ENCODE measurements around the gene IMPG2.
"Not testable (repeated sequence)": the region's sequence is repeated elsewhere in the genome, so short reads cannot be mapped to it uniquely, and the experiment has no call there.

Gene IMPG2

DNA sequence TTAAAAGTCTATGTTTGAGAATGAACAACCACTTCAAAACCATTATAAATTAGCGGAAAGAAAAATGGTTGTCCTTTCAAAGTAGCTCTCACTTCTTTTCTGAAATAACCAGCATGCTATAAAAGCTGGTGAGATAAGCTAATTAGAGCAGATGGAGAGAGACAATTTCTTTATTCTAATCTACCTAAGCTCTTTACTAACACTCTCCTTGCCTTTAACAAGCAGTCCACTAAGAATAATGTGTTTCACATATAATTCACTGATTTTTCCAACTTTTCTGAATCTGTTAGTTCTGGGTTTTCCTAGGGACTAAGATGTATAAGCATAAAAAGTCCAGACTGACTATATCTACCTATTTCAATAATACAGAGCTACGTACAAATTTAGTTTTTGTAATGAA, at the start of gene IMPG2:
Gene IMPG2 (minus strand): TSS at position 101 of the 400 bp plus-strand sequence. CDS start 203 bp downstream, outside the sequence.
- no peak for DNase-seq

DNA sequence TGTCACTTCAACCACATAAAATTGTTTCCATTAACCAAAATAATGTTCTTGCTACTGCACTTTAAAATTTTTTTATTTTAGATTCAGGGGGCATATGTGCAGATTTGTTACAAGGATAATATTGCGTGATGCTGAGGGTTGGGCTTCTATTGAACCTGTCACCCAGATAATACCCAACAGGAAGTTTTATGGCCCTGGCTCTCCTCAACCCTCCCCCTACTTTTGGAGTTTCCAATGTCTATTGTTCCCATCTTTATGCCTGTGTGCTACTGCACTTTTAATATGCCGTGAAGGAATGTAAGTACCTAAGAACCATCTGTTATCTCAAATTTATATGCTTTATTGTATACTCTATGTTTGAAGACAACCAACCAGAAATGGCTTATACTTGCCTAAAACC, 42.0 kb upstream of the IMPG2 start:
- no peak for DNase-seq

DNA sequence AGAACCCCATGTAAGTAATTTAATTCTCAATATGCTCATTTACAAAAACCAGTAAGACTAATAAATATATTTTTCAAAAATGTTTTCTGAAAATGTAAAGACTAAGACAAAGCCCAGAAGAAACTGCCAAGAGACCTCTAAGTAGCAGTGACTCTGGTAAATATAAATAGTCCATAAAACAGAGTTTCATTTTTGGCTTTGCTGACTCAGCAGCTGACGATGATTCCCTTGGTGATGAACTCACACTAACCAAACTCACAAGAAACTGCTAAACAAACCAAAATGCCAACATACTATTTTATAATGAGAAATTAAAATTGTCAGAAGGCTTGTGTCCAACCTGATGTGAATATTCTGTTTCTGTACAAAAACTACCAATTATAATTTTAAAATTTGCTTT, 31.5 kb upstream of the IMPG2 start:
- no peak for DNase-seq

DNA sequence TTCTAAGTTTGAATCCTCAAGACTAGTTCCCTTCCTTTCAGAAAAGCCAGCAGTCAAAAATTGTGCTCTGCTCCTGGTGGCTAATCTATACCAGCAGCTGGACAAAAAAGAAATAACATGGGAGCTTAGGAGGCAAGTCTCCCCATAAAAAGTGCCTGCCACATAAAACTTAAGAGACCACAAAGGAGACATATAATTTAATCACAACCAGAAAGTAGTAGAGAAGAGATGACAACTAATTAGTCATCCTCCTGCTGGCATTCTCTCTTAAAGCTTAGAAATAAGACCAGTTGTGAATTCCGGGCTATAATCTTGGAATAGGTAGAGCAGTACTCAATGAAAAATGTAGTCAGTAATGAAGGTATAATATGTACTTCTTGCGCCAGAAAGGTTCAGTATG, 20.2 kb upstream of the IMPG2 start:
- DNase-seq: no peak

DNA sequence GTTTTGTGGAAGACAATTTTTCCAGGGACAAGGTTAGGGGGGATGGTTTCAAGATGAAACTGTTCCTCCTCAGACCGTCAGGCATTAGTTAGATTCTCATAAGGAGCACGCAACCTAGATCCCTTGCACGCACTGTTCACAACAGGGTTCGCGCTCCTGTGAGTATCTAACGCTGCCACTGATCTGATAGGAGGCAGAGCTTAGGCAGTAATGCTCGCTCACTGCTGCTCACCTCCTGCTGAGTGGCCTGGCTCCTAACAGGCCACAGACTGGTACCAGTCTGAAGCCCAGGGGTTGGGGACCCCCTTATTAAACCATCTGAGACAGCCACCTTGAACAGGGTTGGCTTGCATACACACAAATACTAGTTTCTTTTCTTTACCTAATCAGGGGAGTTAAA, 13.5 kb upstream of the IMPG2 start:
- no peak for DNase-seq

DNA sequence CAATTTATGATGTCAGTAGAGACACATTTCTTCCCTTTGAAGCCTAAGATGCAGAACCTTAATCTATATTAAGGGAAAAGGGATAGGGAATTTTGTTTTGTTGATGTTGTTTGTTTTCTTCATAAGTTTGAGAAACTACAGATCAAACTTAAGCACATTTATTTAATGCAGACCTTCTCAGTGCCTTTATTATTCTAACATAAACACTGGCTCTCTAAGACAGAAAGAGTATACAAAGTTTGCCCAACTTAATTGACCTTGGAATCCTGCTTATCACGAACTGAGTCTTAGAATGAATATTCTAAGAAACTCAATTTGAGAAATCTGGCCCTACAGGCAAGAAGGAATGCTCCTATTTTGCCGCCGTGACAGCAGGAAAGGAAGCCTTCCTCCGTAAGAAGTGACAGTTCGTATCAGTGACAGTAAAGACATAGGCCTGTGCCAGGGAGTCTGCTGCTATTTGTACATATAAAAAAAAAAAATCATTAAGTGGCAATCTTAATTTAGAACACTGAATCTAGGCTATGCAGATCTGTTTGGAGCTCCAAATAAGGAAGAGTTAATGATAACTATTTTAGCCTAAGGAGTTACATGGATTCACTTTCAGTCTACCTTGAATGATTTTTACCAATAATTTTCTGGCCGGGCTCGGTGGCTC, 8.8 kb upstream of the IMPG2 start:
- DNase-seq: no peak

DNA sequence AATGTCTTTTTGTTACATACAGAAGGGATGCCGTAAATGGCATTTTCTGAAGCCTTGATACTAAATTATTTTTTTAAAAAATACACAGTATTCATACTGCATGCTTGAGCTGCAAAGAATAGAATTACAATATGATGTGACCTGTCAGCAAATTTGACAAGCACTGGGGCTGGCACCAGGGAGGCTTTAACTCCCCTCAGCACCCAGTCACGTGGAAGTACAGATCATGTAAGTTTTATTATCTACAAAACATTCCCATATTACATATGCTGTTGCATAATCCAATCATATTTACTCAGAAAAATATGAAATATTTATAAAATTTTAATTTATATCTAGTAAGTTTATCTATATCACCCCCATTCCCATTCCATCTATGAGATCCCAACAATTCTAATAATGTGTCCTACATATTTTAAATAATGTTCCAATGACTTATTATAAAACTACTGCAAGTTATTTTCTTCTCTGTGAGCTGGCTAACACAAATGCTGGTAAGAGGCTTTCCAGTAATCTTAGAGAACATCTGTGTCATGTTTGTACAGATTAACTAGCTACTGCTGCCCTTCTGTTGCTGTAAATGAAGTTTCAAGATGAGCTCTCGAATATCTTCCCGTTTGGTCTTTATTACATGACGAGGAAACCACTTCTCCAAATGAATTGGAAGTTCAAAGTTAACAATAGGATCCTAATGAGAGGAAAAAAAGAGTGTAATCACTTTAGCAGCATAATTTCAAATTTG, 5.2 kb upstream of the IMPG2 start:
- DNase-seq: no peak

DNA sequence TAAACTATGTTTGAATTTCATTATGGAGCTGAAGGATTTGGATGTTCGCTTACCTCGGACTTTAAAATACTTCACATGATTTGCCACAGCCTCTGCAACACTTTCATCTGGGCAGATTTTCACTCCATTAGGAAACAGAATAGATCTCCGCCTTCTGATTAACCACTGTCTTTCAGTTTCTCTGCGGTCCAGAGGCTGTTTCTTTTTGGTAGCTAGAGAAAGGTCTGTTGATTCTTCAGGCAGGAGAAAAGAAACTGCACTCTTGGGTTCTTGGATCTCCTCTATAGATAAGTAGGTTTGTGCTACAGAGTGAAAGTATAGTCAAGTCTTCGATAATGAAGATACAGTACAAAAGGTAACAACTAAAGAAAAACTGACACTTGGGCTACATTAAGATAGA, 844 bp downstream of the IMPG2 start:
- no peak for DNase-seq

DNA sequence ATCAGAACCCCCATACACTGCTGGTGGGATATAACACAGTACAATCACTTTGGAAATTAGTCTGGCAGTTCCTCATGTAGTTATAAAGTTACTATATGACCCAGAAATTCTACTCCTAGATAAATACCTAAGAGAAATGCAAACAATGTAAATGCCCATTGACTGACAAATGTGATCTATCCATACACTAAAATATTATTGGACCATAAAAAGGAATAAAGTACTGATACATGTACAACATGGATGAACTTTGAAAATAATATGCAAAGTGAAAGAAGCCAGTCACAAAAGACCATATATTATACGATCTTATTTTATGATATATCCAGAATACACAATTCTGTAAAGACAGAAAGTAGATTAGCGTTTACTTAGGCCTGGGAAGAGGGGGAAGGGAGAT, 7.8 kb downstream of the IMPG2 start:
- DNase-seq: no peak

DNA sequence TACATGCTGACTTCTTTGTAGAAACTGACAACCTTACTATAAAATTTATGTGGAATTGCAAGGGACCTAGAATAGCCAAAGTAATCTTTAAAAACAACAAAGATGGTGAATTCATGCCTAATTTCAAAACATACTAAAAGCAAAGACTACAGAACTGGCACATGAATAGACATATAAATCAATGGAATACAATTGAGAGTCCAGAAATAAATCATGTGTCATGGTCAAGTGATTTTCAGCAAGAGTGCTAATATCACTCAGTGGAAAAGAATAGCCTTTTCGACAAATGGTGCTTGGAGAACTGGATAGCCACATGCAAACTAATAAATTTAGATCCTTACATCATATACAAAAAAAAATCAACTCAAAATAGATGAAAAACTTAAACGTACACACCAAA, 8.7 kb downstream of the IMPG2 start:
- DNase-seq: no peak

DNA sequence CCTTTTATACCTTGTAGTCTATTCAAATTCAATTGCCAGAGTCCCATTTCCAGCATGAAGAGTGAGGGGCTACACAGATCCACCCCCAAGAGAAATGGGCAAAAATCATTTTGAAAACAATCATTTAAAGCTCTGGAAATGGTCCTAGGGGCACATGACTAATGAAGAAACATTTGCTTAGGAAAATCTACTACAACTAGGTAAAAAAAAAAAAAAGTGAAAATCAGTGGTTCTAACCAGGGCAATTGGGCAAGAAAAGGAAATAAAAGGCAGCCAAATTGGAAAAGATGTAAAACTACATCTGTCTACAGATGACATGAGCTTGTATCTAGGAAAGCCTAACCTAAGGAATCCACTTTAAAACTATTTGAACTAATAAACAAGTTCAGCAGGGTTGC, 9.4 kb downstream of the IMPG2 start:
- DNase-seq: no peak

DNA sequence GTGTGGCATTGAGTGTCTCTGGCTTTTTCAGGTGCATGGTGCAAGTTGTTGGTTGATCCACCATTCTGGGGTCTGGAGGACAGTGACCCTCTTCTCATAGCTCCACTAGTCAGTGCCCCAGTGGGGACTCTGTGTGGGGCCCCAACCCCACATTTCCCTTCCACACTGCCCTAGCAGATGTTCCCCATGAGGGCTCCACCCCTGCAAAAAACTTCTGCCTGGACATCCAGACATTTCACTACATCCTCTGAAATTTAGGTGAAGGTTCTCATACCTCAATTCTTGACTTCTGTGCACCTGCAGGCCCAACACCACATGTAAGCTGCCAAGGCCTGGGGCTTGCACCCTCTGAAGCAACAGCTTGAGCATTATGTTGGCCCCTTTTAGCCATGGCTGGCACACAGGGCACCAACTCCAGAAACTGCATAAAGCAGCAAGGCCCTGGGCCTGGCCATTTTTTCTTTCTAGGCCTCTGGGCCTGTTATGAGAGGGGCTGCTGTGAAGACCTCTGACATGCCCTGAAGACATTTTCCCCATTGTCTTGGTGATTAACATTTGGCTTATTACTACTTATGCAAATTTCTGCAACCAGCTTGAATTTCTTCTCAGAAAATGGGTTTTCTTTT, 12.1 kb downstream of the IMPG2 start:
- DNase-seq: not testable (repeated sequence)

DNA sequence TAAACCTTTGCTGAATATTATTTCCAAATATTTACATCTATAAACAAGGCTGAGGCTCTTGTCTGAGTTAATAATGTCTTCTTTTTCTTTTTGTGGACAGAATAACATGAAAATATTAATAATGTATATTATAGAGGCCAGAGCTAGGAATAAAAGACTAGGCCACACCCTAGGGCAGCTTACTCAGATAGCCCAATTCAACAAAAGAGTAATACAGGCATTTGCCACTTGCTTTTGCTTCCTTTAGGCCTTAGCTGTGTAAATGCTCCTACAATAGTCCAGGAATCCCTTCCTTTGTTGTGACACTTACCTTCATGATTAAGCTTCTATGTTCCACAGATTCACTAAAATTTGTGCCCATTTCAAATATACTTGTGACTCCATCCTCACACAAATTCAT, 16.5 kb downstream of the IMPG2 start:
- no peak for DNase-seq

DNA sequence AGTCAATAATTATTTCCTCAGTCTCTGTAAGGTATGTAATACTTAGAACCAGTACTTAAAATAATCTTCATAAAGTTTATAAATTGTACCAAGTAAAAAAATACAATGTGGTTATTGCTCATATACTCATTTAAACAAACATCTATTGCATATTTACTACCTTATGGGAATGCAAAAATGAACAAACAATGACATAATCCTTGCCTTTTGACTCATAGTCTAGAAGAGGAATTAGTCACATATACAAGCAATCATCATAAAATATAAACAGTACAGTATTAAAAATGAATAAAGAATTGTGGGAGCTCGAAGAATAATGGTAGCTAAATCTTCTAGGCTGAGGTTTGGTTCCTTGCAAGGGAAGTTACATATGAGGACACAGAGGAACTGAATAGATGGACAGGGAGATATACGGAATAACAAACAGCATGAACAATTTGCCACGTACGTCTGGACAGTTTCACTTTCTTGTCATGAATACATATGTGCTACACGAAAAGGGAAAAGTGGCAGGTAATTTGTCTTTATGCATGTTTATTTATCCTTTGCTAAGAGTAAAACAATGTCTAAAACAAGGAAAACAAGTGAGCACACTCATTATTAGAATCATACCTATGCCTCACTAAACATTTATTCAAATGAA, 17.2 kb downstream of the IMPG2 start:
- no peak for DNase-seq

DNA sequence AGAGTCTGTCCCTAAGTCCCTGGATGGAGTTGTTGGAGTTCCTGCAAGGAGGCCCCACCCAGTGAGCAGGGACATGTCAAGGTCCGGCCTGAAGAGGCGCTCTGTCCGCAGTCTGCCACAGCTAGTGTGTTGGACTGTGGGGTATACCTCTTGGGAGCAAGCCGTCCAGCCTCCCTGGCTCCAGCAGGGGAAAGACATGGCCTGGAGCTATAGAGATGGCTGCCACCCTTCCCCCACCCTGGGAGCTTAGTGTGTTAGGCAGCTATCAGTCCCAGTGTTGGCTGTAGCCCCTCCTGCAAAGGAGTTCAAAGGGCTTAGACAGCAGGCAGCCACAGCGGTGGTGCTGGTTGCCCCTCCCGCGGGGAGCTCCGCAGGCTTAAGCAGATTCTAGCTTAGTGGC, 20.3 kb downstream of the IMPG2 start:
- DNase-seq: no peak

DNA sequence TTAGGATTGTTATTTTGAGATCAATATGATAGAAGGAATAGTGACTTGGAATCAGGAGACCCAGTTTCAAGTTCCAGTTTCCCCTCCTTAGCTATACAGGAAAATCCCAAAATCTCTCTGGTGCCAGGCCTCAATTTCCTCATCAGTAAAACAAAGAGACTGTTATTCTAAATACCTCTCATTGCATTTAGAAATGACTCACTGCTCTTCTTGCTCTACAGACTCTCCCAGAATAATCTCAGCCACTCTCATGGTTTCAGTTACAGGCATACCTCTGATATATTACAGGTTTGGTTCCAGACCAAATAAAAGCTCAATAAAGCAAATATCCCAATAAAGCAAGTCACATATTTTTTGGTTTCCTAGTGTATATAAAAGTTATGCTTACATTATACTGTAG, 28.3 kb downstream of the IMPG2 start:
- DNase-seq: no peak

DNA sequence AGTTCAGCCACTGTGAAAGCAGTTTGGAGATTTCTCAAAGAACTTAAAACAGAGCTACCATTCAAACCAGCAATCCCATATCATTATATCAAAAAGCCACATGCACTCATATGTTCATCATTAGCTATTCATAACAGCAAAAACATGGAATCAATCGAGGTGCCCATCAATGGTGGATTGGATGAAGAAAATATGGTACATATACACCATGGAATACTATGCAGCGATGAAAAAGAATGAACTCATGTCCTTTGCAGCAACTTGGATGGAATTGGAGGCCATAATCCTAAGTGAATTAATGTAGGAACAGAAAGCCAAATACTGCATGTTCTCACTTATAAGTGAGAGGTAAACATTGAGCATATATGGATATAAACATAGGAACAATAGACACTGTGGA, 32.1 kb downstream of the IMPG2 start:
- DNase-seq: no peak

DNA sequence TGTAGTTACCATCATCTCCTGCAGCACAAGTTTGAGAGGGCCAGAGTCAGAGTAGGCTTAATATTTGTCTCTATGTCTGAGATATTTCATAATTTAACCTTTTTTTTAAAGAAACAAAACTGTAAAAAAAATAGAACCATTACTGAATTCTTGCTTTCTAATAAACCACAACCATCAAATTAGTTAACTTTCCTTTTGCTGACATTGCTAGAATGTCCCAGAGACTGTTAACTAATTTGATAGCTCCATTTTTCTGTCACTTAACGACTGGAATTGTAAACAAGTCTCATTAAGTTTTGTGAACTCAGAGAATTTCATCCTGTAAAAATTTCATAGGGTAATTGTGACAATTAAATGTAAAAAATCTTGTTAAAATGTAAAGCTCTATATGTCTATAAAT, 35.6 kb downstream of the IMPG2 start:
- DNase-seq: no peak

DNA sequence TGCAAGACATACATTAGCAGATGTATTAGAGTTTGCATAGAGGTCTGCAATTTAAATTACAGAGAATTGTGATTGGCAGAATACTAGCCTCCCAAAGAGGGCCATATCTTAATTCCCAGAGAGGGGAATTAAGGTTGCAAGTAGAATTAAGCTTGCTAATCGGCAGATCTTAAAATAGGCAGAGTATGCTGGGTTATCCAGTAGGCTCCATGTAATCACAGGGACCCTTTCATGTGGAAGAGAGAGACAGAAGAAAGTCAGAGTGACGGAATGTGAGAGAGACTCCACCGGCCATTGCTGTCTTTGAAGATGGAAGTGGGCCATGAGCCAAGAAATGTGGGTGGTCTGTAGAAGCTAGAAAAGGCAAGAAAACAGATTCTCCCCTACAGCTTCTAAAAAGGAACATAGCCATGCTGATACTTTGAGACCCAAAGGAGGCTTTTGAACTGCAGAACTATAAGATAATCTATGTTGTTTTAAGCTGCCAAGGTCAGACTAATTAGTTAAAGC, 38.8 kb downstream of the IMPG2 start:
- DNase-seq: no peak

DNA sequence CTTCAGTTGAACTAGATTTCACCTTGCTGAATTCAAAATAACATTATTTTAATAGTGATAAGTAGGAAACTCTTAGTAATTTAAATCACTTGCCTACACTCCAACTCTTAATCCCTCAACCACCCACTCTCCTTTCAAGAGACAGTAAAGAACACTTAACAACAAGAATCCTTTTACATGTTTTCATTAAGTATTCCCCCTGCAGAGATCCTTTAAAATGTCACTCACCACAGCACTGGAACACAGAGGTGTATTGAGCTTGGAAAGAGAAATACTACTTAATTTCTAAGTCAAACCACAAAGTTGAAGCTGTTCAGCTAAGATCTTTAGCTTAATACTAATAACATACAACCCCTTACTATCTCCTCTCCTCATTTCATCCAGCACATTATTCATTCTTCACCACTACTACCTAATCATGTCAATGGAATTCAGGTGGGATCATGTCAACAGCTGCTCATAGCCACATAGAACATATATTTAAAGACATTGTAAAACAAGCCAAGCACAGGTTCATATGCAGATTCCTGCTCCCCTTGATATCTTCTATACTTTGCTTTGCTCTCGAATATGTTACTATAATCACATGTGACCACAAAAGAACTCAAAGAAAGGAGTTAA, 40.5 kb downstream of the IMPG2 start:
- DNase-seq: no peak

DNA sequence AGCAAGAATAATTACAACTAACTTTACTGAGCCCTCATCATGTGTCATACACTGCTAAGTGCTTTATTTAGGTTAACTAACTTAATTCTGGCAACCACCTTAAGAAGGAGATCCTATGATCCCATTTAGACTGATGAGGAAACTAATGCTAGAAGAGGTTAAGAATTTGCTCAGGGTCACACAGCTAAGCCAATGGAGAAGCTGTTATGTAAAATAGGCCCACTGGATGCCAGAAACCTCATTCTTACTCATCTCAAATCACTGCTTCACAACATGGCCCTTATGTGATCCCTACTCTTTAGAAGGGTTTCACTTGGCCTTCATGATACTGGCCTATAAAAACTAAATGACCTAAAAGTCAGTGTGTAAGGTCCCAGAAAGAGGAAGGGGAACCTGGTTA, 41.2 kb downstream of the IMPG2 start:
- DNase-seq: no peak

DNA sequence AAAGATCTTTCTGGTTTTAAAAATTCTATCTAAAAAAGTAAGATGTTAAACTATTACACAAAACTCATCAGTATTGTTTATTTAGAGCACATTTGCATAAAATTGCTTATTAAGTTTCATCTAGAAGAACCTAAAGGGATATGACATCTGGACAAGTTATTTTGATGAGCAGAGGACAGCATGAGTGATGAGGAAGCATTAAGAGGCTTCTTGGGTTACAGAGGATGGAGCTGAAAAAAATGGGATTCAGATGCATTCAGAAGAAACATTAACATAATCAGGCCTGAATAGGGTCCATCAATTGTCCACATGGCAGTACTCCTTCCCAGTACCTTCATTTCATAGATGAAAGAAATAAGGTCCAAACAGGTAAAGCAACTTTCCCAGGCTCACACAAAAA, 41.6 kb downstream of the IMPG2 start:
- no peak for DNase-seq

DNA sequence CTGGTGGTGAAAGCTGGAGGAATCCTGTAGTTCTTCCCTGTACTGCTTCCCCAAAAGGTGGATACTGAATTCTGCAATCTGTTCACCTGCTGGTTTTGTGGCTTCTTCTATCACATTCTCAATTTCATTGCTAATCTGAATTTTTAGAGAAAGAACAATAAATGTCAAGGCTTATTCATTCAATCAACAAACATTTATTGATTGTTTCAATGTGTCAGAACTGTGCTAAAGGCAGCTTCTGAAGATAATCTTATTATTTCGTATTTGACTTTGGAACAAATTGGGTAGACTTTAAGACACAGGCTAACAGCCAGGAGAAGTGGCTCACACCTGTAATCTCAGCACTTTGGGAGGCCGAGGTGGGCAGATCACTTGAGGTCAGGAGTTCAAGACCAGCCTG, 46.8 kb downstream of the IMPG2 start:
- DNase-seq: no peak

All from activated T-cell treated with anti-CD3 and anti-CD28 coated beads, Interleukin-2, amount 50 U/mL, for 48 hours (primary cell).